Activated naive CD8-positive, alpha-beta T cell (primary cell): ENCODE results near the gene STXBP2.

Experiments used
- H3K27ac Mint-ChIP-seq: one replicate; pipeline ENCODE4 v1.8.0; 2021; ENCODE audit warnings: mixed read lengths
- H3K27me3 Mint-ChIP-seq: one replicate; pipeline ENCODE4 v1.8.0; 2021; ENCODE audit warnings: mixed read lengths
- H3K36me3 Mint-ChIP-seq: one replicate; pipeline ENCODE4 v1.8.0; 2021; ENCODE audit warnings: mixed read lengths
- H3K4me1 Mint-ChIP-seq: one replicate; pipeline ENCODE4 v1.8.0; 2021; ENCODE audit warnings: low read depth, mixed read lengths
- H3K4me3 Mint-ChIP-seq: one replicate; pipeline ENCODE4 v1.8.0; 2021; ENCODE audit warnings: mild to moderate bottlenecking, mixed read lengths
- H3K9me3 Mint-ChIP-seq: one replicate; pipeline ENCODE4 v1.8.0; 2021; ENCODE audit warnings: low read depth, mixed read lengths

The STXBP2 gene

DNA sequence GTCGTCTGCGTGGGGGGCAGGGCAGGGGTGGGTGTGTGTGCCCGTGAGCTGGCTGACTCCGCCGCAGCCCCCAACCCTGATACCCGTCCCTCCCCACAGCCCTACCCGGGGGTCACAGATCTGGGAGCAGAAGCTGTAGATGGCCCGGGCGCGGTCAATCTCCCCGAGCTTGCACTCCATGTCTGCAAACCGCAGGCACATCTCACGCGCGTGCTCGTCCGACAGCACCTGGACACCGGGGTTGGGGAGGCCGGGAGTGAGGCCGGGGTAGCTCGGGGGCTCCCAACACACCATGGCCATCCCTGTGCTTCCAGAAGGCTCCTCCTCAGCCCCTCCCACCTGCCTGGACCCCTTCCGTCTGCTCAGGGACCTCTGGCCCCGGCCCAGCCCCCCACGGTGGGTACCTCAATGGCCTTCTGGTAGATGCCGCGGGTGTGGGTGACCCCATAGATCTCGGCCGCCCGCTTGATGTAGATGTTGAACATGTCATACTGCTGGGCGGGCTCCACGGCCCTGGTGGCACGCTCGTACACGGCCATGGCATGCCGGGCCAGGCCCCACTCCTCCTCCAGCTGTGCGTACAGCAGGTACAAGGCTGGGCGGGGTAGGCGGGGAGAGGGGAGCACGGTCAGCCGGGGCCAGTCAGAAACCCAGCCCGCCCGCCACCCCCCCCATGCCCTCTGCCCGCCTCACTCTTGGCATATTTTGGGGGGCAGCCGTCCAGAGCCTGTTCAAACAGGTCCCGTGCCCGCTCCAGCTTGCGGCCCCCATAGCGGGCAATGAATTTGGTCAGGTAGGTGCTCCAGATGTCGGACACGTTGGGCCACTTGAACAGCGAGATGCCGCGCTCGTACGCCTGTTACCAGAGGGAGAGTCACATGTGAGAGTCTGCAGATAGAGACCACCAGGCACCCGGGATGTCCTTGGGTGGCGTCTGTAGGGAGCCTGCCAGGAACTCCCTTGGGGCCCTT is 16.2 kb upstream of the STXBP2 start:
- no peaks in the 10 kb centered on the region for H3K27me3 Mint-ChIP-seq
- no peaks in the 10 kb centered on the region for H3K9me3 Mint-ChIP-seq
- H3K4me1 Mint-ChIP-seq, result no peaks in the 10 kb centered on the region
- no peak overlapping the region for H3K4me3 Mint-ChIP-seq
- H3K27ac Mint-ChIP-seq, result no peak overlapping the region
- peaks cover 3% of the 10 kb centered on the region for H3K36me3 Mint-ChIP-seq

GRCh38 chr19:7622933-7623685 is 13.8 kb upstream of the STXBP2 start:
- Mint-ChIP-seq H3K4me3 (no peak overlapping the region), H3K4me1 (peaks cover 8% of the 10 kb centered on the region), H3K27ac (no peak overlapping the region), H3K27me3 (no peaks in the 10 kb centered on the region), H3K36me3 (peaks cover 5% of the 10 kb centered on the region), H3K9me3 (no peaks in the 10 kb centered on the region)

DNA sequence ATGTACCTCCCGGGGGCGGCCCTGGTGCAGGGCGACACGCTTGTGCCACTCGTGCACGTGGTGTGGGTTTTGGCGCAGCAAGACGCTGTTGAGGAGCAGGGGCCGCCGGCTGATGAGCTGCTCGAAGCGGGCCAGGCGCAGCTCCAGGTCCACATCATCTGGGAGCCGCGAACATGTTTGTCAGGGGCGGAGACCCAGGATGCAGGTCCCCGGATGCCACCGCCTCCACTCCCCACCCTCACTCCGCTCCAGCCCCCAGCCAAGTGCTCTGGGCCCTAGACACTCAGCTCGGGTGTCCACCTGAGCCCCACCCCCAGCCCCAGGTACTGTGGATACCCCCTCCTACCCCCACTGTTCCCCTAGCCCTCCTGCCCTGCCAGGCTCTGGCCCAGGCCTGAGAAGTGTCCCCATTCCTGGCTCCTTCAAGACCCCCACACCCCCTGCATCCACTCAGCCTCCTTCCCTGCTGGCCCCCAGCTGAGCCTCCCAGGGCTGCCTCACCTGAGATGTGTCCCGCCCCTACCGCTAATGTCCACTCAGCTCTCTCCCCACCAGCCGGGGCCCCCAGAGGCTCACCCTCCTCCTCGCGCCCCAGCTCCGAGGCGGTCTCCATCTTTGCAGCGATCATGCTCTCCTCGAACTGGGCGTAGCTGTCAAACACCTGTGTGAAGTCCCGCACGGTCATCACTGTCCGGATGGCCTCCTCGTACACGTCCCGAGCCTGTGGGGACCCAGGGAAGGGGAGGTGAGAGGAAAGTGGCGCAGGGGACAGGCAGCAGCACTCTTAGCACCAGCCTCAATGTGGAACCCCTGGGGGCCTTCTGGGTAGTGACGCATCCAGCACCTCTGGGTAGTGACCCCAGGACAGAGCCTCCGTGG is 12.9 kb upstream of the STXBP2 start:
- Mint-ChIP-seq H3K27me3 (no peaks in the 10 kb centered on the region), H3K4me3 (no peak overlapping the region), H3K36me3 (peaks cover 2% of the 10 kb centered on the region), H3K27ac (no peak overlapping the region), H3K9me3 (no peaks in the 10 kb centered on the region), H3K4me1 (peaks cover 17% of the 10 kb centered on the region)

- Mint-ChIP-seq H3K27ac (no peak overlapping the region), H3K4me1 (peaks cover 25% of the 10 kb centered on the region), H3K9me3 (no peaks in the 10 kb centered on the region), H3K36me3 (peaks cover 2% of the 10 kb centered on the region), H3K27me3 (no peaks in the 10 kb centered on the region), H3K4me3 (no peak overlapping the region)
These were observed 12.1 kb upstream of the STXBP2 start for GRCh38 chr19:7624810-7625209.

DNA sequence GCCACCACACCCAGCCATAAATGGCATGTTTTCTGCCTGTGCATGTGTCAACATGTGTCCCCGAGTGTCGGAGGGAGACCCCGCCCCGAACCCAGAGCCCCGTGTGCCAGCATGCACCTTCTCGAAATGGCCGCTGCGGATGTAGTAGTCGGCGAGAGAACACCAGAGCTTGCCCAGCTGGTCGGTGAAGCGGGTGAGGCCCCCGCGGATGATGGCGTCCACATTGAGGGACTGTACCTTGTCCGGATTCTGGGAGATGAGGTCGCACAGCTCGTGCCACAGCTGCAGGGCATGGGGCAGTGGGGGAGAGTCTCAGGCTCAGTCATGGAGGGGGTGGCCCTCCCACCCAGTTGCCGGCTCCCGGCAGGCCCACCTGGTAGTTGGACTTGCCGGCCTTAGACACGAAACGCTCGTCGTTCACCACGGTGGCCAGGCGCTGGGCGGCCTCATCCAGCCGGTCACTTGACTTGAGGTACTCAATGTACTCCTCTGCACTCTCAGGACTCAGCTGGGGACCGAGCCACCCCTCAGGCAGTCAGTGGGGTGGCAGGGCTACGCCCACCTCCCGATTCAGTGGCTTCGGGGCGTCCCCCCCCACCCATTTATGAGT is 11.0 kb upstream of the STXBP2 start:
- Mint-ChIP-seq H3K4me3 (no peak overlapping the region), H3K27ac (no peak overlapping the region), H3K27me3 (no peaks in the 10 kb centered on the region), H3K4me1 (peaks cover 32% of the 10 kb centered on the region), H3K36me3 (peaks cover 2% of the 10 kb centered on the region), H3K9me3 (no peaks in the 10 kb centered on the region)

DNA sequence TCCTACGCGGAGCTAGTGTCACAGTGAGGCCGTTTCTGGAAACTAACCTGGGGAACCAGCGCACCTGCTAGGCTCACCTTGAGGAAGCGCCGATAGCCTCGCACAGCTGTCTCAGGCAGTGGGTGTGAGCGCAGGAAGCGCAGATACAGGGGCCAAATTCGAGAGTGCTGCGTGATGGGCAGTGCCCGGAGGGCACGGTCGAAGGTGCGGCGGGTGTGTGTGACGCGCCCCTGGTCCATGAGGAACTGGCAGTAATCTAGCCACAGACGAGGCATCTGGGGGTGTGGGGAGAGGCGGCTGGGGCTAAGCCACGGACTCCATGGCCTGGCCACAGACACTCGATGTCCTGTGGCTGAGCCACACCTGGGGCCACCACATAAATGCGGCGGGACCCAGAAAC is 9.7 kb upstream of the STXBP2 start:
- Mint-ChIP-seq H3K4me1 (peaks cover 38% of the 10 kb centered on the region), H3K4me3 (peak overlapping the region; percentile 57), H3K9me3 (no peaks in the 10 kb centered on the region), H3K36me3 (peaks cover 2% of the 10 kb centered on the region), H3K27ac (no peak overlapping the region), H3K27me3 (no peaks in the 10 kb centered on the region)

- H3K4me3 Mint-ChIP-seq, result peak overlapping the region; percentile 99
- peaks cover 38% of the 10 kb centered on the region for H3K4me1 Mint-ChIP-seq
- H3K27me3 Mint-ChIP-seq, result no peaks in the 10 kb centered on the region
- H3K9me3 Mint-ChIP-seq, result no peaks in the 10 kb centered on the region
- peaks cover 2% of the 10 kb centered on the region for H3K36me3 Mint-ChIP-seq
- H3K27ac Mint-ChIP-seq, result peak overlapping the region; percentile 99
These were observed 8.2 kb upstream of the STXBP2 start for GRCh38 chr19:7628589-7629311.

GRCh38 chr19:7629347-7630054 is 7.4 kb upstream of the STXBP2 start, which contains the start of the genes PET100 and XAB2:
TSS of gene PET100 (plus strand) at chr19:7629793. CDS start at chr19:7629834, 41 bp downstream.
TSS of gene XAB2 (minus strand) at chr19:7629545. CDS start at chr19:7629527, 18 bp downstream.
- Mint-ChIP-seq H3K4me1 (peaks cover 38% of the 10 kb centered on the region), H3K9me3 (no peaks in the 10 kb centered on the region), H3K27ac (peak within 1 kb of the TSS; percentile 99), H3K36me3 (peaks cover 2% of the 10 kb centered on the region), H3K4me3 (peak within 1 kb of the TSS; percentile 99), H3K27me3 (no peaks in the 10 kb centered on the region)

DNA sequence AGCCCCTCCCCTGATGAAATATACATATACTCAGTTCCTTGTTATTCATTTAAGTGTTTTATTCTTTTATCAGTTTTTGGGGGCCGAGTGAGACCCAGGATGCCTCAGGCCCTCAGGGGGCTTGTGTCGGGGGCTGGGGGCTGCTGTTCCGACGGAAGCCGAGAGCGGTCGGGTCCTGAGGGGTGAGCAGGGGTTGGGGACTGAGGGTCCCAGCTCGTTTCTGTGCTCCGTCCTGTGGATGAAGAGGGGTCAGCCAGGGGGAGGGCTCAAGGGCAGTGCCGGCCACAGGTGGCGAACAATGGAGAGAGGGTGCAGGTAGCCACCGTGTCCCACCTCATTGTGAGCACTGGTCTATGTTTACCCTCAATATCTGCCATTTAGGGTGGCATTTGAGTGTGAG is 5.3 kb upstream of the STXBP2 start:
- Mint-ChIP-seq H3K36me3 (peaks cover 2% of the 10 kb centered on the region), H3K27ac (no peak overlapping the region), H3K4me3 (peak overlapping the region; percentile 63), H3K4me1 (peaks cover 47% of the 10 kb centered on the region), H3K27me3 (no peaks in the 10 kb centered on the region), H3K9me3 (no peaks in the 10 kb centered on the region)

DNA sequence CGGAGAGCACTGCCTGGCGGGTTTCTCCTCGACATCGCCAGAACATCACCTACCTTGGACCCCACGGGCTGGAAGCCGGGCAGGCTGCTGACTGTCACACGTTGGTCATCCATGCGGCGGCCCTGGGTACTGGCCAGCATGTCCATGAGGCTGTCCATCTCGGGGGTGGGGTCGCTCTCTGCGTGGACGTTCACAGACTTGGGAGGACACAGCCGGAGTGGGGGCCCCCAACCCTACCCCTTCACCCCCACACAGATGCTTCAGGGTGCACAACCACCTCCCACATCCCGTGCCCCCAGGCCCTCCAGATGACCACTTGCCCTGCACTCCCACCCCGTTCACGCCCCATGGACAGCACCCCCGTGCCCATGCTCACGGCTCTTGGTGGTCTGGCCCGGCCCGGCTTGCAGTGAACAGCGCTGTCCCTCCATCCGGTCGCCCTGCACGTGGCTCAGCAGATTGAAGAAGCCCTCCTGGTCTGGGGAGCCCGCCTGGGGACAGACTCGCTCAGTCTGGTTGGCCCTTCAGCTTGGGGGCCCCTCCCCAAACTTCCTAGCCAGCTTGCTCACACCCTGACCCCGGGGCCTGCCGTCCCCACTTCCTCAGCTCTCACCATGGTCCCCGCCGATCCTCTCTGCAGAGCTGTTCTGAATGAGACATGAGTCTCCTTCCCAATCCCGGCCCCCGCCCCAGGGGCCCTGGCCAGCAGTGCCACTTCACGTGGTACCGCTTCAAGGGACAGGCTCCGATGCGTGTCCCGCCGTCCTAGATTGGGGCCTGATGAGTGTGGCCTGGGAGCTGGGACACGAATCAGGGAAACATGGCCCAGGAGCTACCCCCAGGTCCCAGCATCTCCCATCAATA is 4.3 kb upstream of the STXBP2 start:
- no peaks in the 10 kb centered on the region for H3K9me3 Mint-ChIP-seq
- H3K27ac Mint-ChIP-seq, result no peak overlapping the region
- peaks cover 45% of the 10 kb centered on the region for H3K4me1 Mint-ChIP-seq
- no peaks in the 10 kb centered on the region for H3K36me3 Mint-ChIP-seq
- H3K4me3 Mint-ChIP-seq, result no peak overlapping the region
- no peaks in the 10 kb centered on the region for H3K27me3 Mint-ChIP-seq

GRCh38 chr19:7633698-7634097 is 3.2 kb upstream of the STXBP2 start, which contains the start of gene PCP2:
TSS of gene PCP2 (minus strand) at chr19:7633719. CDS start at chr19:7633457, 262 bp downstream.
- Mint-ChIP-seq H3K36me3 (no peaks in the 10 kb centered on the region), H3K27ac (no peak within 1 kb of the TSS), H3K27me3 (no peaks in the 10 kb centered on the region), H3K4me3 (no peak within 1 kb of the TSS), H3K4me1 (peaks cover 39% of the 10 kb centered on the region), H3K9me3 (no peaks in the 10 kb centered on the region)

DNA sequence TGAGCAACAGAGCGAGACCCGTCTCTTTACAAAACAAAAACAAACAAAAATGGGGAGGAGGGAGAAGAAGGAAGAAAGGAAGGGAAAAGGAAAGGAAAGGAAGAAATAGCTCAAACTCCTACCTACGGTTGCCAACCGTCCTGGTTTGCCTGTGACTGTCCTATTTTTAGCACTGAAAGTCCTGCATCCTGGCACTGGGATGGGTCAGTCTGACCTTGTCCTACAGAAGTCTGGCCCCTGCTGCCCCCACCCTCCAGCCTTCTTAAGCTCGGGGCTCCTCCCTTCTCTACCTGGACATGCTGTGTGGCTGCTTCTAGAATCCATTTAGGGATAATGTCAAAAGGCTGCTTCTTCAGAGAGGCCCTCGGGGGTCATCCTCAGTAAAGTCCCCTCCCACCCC is 1.2 kb upstream of the STXBP2 start:
- Mint-ChIP-seq H3K9me3 (no peaks in the 10 kb centered on the region), H3K4me3 (peak overlapping the region; percentile 83), H3K4me1 (peaks cover 37% of the 10 kb centered on the region), H3K36me3 (peaks cover 5% of the 10 kb centered on the region), H3K27ac (peak overlapping the region; percentile 61), H3K27me3 (no peaks in the 10 kb centered on the region)
